GM20000 (cell line): Measurements from ENCODE around the gene IRS4.

Experiments
- DNase-seq: peaks from one replicate; pipeline ENCODE4 v3.0.0; 2012; ENCODE audit warnings: low spot score
- CTCF ChIP-seq: IDR thresholded peaks from 2 replicates; pipeline ENCODE4 v1.5.1; 2012; ENCODE audit warnings: mild to moderate bottlenecking, control low read depth; ENCODE audit errors: extremely low read depth, missing control alignments

IRS4 gene

DNA sequence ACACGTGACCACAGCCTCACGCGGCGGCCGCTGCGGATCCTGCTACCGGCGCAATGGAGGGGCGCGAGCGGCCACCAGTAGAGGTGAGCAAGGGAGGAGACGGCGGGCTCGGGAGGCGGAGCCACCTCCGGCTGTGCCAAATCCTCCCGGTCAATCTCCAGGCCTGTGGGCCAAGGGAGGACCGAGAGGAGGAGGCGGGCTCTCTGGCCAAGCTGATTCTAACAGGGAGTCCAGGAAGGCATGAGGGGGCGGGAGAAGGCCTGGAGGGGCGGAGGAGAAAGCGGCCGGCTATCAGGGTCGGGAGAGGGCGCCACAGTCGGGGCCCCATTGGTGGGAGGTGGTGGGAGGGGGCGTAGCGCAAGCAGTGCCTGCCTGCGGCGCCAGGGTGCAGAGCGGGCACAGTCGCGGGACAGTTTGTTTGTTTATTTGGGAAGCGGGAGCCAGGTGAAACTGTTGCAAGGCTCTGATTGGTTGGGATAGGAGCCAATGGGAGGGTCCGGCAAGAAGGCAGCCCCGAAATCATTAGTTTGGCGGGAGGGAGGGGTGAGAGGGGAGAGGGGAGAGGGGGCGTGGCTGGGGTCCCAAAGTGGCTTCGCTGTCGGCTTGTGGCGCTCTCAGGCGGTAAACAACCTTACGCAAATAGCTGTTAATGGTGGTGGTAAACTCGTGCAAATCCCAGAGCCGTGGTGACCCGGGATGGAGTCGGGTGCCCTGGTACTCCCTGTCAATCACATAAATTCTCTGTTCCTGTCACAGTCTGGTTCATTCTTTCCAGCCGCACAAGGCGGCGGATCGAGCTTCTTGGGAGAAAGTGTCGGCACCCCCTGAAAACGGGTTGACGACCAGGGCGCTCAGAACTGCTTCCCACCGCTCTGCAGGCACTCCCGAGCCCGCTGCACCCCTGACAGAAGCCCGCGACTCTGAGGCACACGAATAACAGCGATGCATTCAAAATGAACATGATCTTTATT, at the start of gene IRS4:
TSS of gene IRS4 (minus strand) at position 55 of the 971 bp plus-strand sequence.
- DNase-seq = peak; percentile 7
- TF ChIP-seq CTCF = no peak

- no peak for DNase-seq
- no peak for TF ChIP-seq CTCF
These were observed 36.2 kb upstream of the IRS4 start for GRCh38 chrX:108772549-108772948.

DNA sequence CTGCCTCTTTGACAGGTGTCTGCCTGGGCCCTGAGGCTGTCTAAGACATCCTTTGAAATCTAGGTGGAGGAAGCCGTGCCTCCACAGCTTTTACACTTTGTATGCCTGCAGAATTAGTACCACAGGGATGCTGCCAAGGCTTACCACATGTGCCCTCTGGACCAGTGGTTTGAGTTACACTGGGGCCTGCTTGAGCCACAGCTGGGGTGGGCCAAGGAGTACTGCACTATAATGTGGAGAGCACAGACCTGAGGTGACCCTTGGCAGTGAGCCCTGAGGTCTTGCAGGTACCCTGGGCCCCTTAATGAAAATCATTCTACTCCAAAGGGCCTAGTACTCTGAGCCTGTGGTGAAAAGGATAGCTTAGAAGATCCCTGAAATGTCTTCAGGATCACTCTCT, 27.2 kb upstream of the IRS4 start:
- no peak for TF ChIP-seq CTCF
- no peak for DNase-seq

GRCh38 chrX:108740299-108740774, 4.0 kb upstream of the IRS4 start:
- TF ChIP-seq CTCF = no peak
- DNase-seq = no peak

- peak; percentile 3 for DNase-seq
- no peak for TF ChIP-seq CTCF
These were observed 1.4 kb upstream of the IRS4 start for GRCh38 chrX:108737754-108738153.

GRCh38 chrX:108735679-108736508, 469 bp downstream of the IRS4 start:
- DNase-seq = peak; percentile 7
- TF ChIP-seq CTCF = no peak
